Measurements from ENCODE around the gene PAFAH1B2. TPM values are rescaled to one million over a fixed set of nuclear protein-coding genes. Genes with fewer than 3 reads are reported as not detected.

PAFAH1B2 gene
- total RNA-seq, 1 donor from 2014 or later = 77.2 TPM

DNA sequence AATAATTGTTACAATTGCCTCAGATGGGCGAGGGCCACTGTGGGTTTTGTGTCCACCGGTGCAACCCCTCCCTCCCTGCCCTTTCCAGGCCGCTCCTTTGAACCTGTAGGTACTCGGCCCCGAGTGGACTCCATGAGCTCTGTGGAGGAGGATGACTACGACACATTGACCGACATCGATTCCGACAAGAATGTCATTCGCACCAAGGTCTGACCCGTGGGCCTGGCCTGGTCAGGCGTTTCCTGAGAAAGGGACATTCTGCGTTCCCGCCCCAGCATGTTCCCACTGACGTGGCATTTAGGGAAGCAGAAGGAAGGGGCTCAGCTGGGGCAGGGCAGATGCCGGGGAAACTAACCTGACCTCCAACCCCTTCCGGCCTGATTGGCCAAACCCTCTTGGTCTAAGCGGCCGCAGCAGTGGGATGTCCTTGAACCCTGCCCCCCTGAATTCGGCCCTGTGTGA lies 44.6 kb downstream of the PAFAH1B2 start:
- DNase-seq (ENCODE audit: low spot score) = peak; percentile 41

DNA sequence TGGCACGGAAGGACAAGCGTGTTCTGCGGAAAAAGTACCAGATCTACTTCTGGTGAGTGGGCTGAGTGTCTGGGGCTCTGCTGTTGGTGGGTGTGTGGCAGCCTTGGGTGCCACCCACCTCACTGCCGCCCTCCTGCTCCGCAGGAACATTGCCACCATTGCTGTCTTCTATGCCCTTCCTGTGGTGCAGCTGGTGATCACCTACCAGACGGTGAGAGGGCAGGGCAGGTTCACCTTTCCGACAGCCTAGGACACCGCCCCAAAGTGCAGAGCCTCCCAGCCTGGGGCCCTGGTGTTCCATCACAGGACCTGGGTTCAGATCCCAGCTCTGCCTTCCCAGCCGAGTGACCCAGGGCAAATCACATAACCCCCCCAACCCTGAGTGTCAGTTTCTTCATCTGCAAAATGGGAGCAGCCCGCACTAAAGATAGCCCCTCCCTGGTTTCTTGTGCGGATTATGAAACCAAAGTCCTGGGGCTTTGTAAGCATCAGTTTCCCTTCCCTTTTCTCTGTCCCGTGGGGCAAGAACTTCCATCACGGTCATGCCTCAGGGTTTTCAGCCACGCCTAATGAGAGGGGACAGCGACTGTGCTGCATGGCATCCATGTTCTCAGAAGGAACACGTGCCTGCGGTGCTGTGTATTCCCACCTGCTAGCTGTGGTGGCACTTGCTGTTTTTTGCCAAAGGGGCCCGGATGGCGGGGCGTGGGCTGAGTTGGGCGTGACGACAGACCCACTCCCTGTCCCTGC lies 45.3 kb downstream of the PAFAH1B2 start:
- DNase-seq (ENCODE audit: low spot score) = peak; percentile 42

- DNase-seq (ENCODE audit: low spot score) = peak; percentile 41
These were observed 46.0 kb downstream of the PAFAH1B2 start for GRCh38 chr11:117189941-117190544.

DNA sequence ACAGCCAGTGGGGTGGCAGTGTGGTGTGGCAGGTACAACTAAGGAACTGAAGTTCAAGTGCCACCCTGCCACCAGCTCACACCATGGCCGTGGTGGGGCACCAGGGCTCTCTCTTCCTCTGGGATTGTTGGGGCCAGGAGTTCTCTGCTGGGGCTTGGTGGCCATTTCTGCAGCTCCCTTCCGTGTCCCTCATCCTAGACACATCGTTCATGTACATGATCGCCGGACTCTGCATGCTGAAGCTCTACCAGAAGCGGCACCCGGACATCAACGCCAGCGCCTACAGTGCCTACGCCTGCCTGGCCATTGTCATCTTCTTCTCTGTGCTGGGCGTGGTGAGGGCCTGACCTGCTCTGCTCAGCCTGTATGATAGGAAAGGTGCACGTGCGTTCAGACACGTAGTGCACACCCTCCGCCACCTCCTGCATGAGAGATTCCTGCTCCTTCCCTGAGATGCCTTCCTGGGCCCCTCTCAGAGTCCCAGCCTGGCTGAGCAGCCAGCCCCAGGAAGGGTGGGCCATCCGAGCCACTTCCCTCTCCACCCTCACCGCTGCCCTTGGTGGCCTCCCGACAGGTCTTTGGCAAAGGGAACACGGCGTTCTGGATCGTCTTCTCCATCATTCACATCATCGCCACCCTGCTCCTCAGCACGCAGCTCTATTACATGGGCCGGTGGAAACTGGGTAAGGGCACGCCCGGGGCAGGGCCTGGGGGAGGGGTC lies 47.8 kb downstream of the PAFAH1B2 start:
- DNase-seq (ENCODE audit: low spot score) = no peak

GRCh38 chr11:117192401-117192875 lies 48.4 kb downstream of the PAFAH1B2 start:
- no peak for DNase-seq (ENCODE audit: low spot score)

- DNase-seq (ENCODE audit: low spot score) = no peak
These were observed 49.3 kb downstream of the PAFAH1B2 start for GRCh38 chr11:117193130-117194020.

DNA sequence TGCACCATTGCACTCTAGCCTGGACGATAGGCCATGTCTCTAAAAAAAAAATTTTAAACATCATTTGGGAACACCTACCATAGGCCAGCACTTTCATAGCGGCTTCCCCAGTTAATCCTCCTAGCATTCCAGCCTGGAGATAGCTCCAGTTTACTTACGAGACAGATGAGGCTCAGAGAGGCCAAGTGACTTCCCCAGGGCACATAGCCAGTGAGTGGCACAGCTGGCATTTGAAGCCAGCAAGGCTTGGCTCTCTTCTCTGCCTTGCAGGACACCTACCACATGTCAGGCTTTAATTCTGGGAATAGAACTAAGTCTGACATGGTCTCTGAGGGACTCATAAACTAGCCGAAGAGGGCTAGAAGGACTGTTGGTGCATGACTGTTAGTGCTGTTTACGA lies 50.2 kb downstream of the PAFAH1B2 start:
- no peak for DNase-seq (ENCODE audit: low spot score)

DNA sequence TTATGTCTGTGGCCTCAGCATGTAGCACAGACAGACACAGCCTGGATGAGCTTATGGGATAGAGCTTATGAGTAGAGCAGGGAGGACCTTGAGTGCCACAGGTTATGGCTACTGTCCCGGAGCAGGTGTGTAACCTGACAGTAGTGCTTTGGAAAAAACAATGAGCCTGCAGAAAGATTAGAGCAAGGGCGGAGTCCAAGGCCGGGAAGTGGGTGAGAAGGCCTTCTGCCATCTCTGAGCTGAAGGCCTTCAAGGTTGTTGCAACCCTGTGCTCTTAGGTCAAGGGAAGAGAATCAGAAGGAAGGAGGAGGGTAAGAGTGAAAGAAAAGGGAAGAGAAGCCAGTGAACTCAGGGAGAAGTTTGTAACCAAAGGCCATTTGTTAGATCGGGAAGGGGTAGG lies 51.2 kb downstream of the PAFAH1B2 start:
- no peak for DNase-seq (ENCODE audit: low spot score)

DNA sequence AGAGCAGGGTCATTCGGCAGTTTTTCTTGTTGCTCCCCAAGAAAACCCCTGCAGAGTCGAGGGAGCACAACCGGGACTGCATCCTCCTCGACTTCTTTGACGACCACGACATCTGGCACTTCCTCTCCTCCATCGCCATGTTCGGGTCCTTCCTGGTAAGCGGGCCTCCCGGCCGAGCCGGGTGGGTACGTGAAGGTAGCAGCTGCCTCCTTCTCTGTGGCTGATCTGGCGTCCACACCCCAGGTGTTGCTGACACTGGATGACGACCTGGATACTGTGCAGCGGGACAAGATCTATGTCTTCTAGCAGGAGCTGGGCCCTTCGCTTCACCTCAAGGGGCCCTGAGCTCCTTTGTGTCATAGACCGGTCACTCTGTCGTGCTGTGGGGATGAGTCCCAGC lies 51.7 kb downstream of the PAFAH1B2 start:
- DNase-seq (ENCODE audit: low spot score) = no peak

DNA sequence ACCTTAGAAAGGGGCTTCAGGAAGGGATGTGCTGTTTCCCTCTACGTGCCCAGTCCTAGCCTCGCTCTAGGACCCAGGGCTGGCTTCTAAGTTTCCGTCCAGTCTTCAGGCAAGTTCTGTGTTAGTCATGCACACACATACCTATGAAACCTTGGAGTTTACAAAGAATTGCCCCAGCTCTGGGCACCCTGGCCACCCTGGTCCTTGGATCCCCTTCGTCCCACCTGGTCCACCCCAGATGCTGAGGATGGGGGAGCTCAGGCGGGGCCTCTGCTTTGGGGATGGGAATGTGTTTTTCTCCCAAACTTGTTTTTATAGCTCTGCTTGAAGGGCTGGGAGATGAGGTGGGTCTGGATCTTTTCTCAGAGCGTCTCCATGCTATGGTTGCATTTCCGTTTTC lies 52.9 kb downstream of the PAFAH1B2 start:
- DNase-seq (ENCODE audit: low spot score) = no peak

- peak; percentile 75 for DNase-seq (ENCODE audit: low spot score)
These were observed 53.7 kb downstream of the PAFAH1B2 start for GRCh38 chr11:117197516-117198456.

DNA sequence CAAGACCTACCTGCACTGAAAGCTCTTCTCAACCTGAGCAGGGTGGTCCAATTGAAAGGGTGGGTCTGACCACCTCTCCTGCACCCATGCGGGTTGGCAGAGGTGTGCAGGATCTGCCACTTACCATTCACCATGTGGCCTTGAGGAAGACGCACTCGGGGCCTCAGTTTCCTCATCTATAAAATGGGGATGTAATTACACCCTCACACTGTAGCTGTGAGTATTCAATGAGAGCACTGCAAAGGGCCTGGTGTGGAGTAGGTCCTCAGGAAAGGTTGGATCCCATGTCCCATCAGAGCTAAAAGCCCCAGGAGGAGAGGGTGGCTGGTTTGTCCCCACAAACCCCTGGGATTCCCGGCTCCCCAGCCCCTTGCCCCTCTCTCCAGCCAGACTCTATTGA lies 54.5 kb downstream of the PAFAH1B2 start:
- no peak for DNase-seq (ENCODE audit: low spot score)

DNA sequence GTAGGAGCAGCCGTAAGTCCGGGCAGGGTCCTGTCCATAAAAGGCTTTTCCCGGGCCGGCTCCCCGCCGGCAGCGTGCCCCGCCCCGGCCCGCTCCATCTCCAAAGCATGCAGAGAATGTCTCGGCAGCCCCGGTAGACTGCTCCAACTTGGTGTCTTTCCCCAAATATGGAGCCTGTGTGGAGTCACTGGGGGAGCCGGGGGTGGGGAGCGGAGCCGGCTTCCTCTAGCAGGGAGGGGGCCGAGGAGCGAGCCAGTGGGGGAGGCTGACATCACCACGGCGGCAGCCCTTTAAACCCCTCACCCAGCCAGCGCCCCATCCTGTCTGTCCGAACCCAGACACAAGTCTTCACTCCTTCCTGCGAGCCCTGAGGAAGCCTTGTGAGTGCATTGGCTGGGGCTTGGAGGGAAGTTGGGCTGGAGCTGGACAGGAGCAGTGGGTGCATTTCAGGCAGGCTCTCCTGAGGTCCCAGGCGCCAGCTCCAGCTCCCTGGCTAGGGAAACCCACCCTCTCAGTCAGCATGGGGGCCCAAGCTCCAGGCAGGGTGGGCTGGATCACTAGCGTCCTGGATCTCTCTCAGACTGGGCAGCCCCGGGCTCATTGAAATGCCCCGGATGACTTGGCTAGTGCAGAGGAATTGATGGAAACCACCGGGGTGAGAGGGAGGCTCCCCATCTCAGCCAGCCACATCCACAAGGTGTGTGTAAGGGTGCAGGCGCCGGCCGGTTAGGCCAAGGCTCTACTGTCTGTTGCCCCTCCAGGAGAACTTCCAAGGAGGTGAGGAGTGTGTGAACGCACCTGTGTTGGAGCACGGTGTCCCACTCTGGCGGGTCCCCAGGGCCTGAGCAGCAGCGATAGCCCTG lies 55.2 kb downstream of the PAFAH1B2 start, which contains the start of gene TAGLN:
Gene TAGLN, plus strand, starts transcription at position 318 of the 863 bp plus-strand sequence. CDS start 3,644 bp downstream, outside the sequence.
- peak; percentile 90 for DNase-seq (ENCODE audit: low spot score)

- no peak for DNase-seq (ENCODE audit: low spot score)
These were observed 56.1 kb downstream of the PAFAH1B2 start for GRCh38 chr11:117199916-117200812.

GRCh38 chr11:117200813-117201657 lies 56.9 kb downstream of the PAFAH1B2 start:
- no peak for DNase-seq (ENCODE audit: low spot score)

DNA sequence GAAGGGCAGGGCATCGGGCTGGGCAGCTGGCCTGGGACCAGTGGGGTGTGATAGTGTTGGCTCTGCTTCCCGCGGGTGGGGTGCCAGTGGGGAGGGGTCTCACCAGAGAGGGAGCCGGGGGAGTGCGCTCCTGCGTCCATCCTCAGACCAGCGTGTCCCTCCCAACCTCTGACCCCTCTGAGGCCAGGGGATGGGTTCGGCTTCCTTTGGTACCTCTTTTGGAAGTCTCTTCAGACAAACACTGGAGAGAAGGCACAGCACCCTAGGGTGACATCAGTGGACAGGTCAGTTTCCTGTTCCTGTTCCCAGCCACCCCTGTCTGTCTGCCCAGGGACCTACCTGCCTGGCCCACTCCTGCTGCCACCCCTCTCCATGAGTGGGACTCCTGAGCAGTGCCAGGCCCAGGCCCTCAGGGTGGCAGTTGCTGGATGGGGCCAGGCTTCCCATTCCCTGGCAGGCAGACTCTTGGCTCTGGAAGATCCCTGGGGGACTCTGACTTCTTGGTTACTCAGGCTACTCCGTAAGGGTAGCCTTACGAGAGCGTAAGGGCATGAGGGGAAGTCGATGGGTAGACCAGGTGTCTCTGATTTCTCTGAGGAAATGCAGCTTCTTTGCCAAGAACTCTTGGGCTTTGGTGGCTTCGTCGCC lies 57.7 kb downstream of the PAFAH1B2 start:
- DNase-seq (ENCODE audit: low spot score) = no peak

Data from ureter (tissue), 1 donor.